B cell (primary cell): ENCODE measurements around the gene PDCD2L.

Source experiments
- CTCF ChIP-seq: fragments of 200-600 bp; IDR thresholded peaks from one replicate; pipeline ENCODE4 v1.8.0; 2022; ENCODE audit warnings: antibody characterized with exemption, mild to moderate bottlenecking
- EZH2 ChIP-seq: IDR thresholded peaks from 2 replicates; pipeline ENCODE4 v1.6.1; 2012; ENCODE audit warnings: borderline replicate concordance, low read depth, mild to moderate bottlenecking, moderate library complexity, low read length; ENCODE audit not compliant: insufficient read depth, poor library complexity, severe bottlenecking

DNA sequence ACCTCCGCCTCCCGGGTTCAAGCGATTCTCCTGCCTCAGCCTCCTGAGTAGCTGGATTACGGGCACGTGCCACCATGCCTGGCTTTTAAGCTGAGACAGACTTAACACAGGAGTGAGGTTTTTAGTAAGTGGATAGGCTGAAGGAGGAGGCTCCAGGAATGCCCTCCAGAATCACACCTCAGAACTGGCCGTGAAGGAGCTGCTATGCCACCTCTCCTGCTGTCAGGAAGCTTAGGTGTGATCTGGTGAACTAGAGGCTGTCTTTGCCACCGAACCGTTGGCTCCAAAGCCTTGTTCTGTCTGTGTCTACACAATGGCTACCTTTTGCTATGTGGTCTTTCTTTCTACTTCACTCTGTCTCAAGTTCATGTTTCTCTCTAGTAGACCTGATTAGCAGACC lies 4.2 kb downstream of the PDCD2L start:
- no peak for TF ChIP-seq CTCF
- no peak for TF ChIP-seq EZH2
